HUDEP-2 (cell line): ENCODE results near the gene NAA25.

Source experiments
- DNase-seq, 76 experiments: peaks; one replicate each; lab custom pipeline; 2025; ENCODE audit not compliant: unreplicated experiment in 76 of 76; lab: John Stamatoyannopoulos, UW

Gene NAA25

DNA sequence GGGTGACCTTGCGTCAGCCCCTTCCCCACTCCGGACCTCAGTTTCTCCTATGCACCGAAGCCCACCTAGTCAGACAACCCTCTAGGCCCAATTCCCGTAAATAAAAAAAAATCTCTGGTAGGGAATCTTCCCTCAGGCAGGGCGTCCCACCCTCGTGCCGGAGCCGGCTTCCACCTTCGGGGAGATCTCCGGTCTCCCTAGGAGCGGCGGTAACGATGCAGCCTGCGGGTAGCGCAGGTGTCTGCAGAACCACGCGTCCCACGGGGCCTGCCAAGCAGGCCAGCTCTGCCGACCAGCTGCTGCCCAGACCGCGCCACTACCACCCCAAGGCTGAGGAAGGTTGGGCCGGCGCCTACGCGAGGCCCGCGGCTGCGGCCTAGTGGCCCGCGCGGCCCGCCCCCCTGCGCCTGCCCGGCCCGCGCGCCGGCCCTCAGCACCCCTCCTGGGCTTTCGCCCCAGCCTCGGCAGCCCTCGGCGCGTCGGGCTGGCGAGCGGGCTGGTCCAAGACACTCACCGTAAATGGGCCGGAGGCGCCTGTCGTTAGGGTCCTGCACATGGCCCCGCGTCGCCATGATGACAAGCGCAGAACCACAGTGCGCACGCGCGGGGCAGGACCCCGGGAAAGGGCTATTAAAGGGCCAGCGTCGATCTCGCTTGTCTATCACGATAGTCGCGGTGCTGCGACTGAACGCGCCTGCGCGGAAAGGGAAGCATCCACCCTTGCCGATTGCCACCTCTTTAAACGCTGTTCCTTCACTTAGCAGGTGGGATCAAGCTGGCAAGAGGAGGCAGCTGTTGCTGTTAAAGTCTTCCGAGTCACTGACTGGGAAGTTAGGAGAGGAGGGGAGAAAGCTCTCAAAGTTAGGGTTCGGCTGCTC, at the start of gene NAA25:
TSS of gene NAA25 (minus strand) at position 582 of the 878 bp plus-strand sequence. CDS start at position 572, 10 bp downstream.
- DNase-seq: peak in 74 of 76 experiments; percentile 38 to 93 (median 85)

DNA sequence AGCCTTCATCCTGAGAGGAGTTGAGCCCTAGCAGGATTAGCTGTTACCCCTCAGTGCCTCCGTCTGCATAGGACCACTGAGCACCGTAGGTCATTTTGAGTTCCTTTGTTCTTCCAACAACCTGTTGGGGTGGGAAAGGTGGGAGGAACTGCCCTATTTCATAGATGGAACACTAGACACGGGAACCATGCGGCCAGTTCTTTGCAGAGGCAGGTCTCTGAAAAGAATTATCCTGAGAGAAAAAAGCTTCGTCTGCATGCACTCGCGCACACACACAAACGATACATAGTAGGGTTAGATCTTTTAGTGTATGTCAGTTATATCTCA, 45.3 kb upstream of the NAA25 start:
- no peak for DNase-seq

DNA sequence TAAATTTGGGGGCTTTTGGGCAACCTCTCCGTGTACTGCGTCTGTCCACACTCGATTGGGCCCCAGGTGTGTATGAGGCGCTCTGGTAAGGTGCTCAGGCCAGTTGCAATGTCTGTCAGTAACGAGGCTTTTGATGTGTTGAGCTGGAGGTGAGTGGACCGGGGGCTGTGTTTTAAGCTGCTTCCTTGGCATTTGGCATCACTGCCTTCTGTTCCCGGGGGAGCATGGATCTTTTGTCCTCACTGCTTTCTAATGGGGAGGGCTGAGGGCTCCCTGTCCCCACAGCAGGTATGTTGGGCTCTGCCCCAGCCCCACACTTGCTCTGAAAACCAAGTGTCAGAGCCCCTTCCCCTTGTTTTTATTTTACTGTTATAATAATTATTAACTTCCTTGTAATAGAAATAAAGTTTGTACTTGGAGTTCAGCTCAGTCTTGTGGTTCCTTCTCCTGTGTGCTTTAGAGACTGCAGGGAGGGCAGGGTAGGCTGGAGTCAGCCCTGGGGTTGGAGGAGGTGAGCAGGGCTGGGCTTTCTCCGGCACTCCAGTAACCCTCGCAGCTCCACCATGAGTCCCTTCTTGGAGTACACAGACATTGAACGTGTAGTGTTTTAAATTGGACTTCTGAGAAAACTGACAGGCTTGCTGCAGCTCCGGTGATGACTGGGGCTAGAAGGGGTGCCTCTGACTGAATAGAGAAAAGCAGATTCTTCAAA, 44.8 kb upstream of the NAA25 start:
- no peak for DNase-seq

DNA sequence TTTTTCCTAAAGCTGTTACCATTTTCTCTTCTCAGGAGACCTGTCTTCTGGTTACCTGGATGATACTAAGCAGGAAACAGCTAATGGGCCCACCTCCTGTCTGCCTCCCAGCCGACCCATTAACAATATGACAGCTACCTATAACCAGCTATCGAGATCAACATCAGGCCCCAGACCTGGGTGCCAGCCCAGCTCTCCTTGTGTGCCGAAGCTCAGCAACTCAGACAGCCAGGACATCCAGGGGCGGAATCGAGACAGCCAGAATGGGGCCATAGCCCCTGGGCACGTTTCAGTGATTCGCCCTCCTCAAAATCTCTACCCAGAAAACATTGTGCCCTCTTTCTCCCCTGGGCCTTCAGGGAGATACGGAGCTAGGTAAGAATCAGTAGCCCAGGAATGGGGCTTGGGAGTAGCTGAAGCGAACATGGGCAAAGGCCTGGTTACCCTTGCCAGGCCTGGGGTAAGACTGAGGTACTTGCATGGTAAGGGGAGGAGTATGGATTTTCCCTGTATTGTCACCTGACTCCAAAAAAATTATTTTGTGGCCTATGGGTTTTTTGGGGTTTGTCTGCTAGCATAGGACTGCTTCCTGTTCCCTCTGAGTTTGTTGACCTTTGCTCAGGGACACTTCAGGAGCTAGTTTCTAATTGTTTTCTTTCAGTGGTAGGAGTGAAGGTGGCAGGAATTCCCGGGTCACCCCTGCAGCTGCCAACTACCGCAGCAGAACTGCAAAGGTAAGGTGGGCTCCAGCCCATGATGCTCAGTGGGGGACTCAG, 43.4 kb upstream of the NAA25 start:
- no peak for DNase-seq

DNA sequence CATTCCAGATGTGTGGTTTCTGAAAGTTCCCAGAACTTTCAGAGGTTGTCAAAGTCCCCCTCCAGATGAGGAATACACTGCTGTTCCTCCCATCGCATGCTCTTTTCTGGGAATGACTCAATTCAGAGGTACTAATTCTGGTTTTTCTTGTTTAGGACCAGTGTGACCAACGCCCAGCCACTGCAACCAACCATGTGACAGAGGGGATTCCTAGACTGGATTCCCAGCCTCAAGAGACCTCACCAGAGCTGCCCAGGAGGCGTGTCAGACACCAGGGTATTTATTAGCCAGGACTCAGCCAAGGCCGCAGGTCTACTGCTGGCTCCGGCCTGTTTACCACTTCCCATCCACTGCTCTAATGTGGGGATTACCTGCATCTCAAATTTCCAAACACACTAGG, 41.0 kb upstream of the NAA25 start:
- DNase-seq: no peak

DNA sequence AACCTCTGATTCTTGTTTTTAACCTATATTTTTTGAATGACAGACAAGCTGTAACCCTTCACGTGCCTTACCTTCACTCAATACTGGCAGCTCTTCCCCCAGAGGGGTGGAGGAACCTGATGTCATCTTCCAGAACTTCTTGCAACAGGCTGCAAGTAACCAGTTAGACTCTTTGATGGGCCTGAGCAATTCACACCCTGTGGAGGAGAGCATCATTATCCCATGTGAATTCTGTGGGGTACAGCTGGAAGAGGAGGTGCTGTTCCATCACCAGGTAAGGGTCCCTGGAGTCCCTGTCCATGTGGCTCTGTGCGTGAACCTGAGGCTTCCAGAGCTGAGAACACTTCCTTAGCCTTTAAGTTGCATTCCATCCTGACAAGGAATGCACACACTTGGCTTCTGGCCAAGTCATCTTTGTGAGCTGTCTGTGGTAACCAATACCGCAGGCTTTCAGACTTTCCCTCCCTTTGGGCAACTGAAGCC, 39.5 kb upstream of the NAA25 start:
- DNase-seq: no peak

DNA sequence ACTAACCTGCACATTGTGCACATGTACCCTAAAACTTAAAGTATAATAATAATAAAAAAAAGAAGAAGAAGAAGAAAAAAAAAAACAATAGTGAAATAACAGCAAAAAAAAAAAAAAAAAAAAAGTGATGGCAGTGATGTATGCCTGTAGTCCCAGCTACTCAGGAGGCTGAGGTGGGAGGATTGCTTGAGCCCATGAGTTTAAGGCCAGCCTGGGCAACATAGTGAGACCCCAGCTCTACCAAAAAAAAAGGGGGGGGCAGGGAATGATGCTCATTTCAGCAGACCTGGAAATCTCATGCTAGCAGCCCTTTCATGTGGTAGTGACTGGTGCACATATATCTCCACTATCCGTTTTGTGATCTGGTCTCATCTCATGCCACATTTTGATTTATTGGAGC, 37.5 kb upstream of the NAA25 start:
- no peak for DNase-seq

DNA sequence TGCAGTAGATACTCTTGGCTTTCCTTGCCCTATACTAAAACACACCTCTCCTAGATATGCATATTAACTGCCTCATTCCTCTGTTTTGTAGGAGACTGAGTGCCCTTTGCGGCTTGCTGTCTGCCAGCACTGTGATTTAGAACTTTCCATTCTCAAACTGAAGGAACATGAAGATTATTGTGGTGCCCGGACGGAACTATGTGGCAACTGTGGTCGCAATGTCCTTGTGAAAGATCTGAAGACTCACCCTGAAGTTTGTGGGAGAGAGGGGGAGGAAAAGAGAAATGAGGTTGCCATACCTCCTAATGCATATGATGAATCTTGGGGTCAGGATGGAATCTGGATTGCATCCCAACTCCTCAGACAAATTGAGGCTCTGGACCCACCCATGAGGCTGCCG, 32.1 kb upstream of the NAA25 start:
- no peak for DNase-seq

DNA sequence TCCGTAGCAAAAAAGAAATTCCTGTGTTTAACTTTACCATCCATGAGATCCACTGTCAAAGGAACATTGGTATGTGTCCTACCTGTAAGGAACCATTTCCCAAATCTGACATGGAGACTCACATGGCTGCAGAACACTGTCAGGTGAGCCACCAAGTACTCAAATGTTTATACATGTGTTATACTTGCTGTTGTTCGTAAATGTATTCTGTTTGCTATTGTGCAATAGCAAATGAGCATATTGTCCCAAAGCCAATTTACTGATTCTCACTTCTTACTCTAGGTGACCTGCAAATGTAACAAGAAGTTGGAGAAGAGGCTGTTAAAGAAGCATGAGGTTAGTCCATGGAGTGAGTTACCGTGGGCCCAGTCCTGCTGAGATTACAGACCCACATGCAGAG, 26.1 kb upstream of the NAA25 start:
- no peak for DNase-seq

DNA sequence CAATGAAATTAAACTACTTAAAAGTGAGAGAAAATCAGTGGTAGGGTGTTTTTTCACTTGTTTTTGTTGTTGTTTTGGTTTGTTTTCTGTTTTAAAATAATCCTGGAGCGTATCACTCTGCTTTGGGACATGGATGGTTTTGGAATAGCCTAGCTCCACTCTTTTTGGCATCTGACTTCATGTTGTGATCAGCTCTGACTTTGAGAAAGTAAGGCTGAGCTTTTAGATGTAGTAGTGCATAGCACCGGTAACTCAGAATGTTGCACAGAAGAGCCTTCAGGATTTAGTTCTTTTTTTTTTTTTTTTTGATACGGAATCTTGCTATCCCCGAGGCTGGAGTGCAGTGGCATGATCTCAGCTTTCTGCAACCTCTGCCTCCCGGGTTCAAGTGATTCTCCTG, 24.8 kb upstream of the NAA25 start:
- DNase-seq: no peak

DNA sequence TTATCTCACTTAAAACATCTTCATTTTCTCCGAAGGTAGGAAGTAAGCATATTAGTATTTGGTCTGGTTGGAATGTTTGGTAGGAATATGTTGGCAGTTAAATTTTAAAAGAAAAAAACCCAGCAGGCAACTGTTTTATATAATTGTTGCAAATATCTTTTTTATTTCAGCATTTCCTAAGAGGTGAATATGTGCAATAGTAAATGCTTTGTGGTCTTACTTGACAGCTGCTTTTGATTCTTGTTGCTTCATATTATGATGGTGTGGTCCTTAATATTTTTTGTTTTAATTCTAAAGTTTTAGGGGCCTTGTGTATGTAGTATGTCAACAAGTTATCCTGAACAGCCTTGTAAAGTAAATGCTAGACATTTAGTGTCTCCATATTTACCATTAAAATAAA, 23.1 kb upstream of the NAA25 start:
- DNase-seq: no peak

DNA sequence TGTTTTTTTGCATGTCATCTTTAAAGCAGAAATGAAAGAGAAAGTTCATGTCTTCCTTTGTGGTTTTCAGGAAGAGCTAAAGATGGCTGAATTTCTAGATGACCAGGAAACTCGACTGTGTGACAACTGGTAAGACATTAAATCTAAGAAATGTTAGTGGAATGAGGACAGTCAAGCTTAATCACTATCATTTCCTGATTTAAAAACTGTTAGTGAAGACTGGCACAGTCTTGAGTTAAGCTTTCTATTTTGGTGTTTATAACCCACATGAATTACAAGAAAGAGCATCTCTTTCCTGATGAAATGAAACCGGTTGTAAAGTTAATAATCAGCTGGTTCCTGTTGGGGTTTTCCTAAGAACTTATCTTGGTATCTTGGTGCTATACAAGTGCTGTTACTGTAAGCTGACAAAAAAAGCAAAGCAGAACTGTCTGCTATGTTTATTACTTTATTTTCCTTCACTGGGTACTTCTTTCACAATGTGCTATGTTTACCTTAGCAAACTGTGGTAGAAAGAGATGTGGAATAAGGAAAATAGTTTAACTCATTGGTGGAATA, 21.9 kb upstream of the NAA25 start:
- peak in 2 of 76 experiments; percentile 11 to 13 for DNase-seq

DNA sequence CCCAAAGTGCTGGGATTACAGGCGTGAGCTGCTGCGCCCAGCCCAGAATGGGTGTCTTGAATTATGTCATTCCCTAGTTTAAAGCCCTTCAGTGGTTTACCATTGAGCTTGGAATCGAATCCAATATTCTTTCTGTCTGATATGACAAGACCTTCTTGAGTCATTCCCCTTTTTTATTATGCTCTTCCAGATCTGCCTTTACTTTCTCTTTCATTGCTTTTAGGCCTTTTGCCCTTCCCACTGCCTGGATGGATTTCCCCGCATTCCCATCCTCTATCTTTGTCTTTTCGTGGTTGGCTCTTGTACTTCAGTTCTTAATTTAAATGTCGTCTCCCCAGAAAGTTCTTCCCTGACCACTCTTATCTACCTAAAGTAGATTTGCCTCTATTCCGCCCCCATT, 18.3 kb upstream of the NAA25 start:
- DNase-seq: no peak

DNA sequence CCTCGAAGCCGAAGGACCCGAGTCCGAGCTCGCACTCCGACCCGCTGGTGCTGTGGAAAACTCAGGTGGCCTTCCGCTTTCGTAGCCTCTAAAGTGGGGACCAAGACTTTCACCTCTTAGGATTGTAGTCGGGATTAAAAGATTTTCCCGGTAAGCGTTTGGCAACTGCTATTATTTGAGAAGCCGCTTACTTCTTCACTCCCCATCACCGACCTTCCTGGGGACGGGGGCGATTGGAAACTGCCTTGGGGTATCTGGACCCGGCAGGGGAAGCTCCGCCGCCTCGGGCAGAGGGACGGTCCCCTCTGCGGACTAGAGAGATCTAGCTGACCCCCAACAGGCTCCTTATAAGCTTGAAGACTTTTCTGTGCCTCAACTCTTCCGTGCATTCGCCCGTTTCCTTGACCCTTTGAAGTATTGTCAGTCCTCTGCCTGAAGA, 17.4 kb upstream of the NAA25 start:
- DNase-seq: no peak

DNA sequence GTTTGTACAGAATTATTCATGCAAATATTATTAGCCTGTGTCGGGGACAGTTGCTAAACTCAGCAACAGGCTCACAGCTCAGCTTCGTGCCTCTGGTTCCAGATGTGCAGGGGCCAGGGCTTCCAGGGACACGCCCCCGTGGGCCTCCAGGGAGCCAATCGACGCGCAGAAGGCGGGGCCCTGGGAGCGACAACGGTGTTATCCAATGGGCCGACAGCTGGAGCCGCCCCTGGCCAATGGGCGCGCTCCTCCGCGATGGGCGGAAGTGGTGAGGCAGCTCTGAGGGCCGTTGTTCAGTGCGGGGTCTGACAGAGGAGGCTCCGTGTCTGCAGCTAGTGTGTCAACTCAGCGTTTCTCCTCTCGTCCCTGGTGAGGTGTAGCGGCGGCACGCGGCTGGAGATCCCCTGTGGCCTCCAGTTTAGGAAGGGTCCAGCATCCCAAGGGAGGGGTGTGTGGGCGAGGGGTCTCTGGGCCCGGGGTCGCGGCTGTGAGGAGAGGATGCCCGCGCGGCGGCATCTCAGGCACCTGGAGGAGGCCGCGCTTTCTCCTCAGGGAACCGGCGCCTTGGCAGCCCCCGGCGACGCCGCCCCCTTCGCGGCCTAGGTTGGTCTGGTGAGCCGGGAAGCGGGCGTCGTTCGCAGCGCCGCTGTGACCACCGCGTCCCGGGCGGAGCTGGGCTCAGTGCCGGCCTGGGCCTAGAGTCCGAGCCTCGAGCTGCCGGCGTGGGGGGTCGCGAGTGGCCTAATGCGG, 16.8 kb upstream of the NAA25 start, which contains the start of gene TRAFD1:
TSS of gene TRAFD1 (plus strand) at position 311 of the 750 bp plus-strand sequence. CDS start 4,963 bp downstream, outside the sequence.
- DNase-seq: peak in 75 of 76 experiments; percentile 49 to 98 (median 96)

DNA sequence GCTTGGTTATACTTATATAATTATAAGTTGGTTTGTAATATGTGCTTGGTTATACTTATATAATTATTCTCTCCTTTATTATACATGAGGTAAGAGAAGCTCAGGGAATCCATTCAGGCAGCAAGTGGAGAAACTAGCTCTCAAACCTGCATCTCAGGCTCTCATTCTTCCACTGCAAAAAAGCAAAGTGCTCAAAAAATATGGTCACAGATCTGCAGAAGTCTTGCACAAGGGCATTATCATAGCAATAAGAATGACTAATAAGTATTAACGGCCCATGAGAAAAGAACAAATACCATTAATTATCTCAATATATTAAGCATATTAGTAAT, 16.3 kb upstream of the NAA25 start:
- no peak for DNase-seq

DNA sequence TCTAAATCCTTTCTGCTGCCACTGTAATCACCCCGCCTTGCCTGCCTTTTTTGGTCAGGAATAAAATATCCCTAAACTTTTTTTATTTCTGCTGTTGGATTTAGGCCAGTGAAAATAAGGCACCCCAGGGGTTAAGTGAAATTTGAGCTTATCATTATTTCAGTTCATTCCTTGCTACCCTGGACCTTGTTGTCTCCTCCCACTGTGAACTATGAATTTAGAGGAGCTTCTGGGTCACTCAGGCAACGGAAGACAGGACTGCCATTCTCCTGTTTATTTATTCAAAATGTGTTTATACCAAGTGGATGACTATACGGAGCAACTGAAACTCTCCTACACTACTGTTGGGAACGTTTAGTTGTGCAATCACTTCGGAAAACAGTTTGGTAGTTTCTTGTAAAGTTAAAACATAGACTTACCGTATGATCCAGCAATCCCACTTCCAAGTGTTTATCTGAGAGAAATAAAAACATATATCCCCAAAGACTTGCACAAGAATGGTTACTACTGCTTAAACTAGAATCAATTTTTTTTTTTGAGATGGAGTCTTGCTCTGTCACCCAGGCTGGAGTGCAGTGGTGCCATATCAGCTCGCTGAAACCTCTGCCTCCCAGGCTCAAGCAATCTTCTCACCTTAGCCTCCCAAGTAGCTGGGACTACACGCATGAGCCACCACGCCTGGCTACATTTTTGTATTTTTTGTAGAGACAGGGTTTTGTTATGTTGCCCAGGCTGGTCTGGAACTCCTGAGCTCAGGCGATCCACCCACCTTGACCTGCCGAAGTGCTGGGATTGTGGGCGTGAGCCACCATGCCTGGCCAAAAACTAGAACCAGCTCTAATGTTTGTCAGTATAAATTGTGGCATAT, 14.5 kb upstream of the NAA25 start:
- DNase-seq: no peak

DNA sequence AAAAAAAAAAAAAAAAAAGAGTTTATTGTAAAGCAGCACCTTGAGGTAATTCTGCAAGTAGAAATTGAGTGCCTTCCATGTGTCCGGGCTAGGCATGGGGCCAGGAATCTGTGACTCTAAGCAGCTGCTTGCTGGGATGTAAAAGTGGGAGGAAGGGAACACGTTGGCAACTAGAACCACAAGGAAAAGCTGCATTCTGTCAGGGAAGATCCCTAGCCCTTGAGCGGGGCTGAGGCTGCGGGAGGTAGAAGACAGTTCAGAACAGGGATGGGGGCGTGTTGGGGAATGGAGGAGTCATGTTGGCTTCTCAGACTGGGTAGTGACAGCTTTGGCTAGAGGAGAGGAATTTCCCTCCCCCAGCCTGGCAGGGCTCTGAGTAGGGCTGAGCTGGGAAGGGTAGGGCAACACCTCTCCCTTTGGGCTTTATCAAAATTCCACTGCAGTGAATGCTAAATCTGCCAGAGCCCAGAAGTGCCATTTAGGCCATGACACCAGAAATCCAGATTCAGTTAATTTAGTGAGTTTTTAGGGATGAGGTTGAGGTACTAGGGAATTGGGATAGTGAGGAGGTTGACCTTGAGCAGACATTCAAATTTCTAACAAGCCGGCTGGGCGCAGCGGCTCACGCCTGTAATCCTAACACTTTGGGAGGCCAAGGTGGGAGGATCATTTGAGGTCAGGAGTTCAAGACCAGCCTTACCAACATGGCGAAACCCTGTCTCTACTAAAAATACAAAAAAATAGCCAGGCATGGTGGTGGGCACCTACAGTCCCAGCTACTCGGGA, 13.4 kb upstream of the NAA25 start:
- no peak for DNase-seq
